K562 (cell line): ENCODE measurements around the gene TTLL11. TPM values are rescaled to one million over a fixed set of nuclear protein-coding genes. Genes with fewer than 3 reads are reported as not detected.

Source experiments
- ARID2 ChIP-seq: fragments of 450-650 bp; IDR thresholded peaks from 2 replicates; pipeline ENCODE4 v1.6.1; 2017; ENCODE audit warnings: antibody characterized with exemption, mild to moderate bottlenecking
- FIP1L1 ChIP-seq: fragments of 200-400 bp; formaldehyde crosslinking; IDR thresholded peaks from 2 replicates; pipeline ENCODE4 v1.6.1; 2018; ENCODE audit warnings: mild to moderate bottlenecking, low read depth, low read length; ENCODE audit not compliant: poor library complexity, severe bottlenecking
- FOXK1 ChIP-seq: sonication (generic); formaldehyde crosslinking; IDR thresholded peaks from 2 replicates; pipeline ENCODE4 v1.8.0; 2022; ENCODE audit warnings: missing genetic modification reagents, mild to moderate bottlenecking, borderline replicate concordance
- FOXM1 ChIP-seq, 2 experiments: fragments of 450-650 bp in 1 of 2; sonication (generic) in 1 of 2; formaldehyde crosslinking in 1 of 2; IDR thresholded peaks; 2 replicates each; pipeline versions ENCODE4 v1.6.1 to v1.9.0; 2017 to 2022; ENCODE audit warnings: low read depth in 2 of 2, mild to moderate bottlenecking in 2 of 2, missing genetic modification reagents in 1 of 2, moderate library complexity in 1 of 2
- KLF13 ChIP-seq: fragments of 450-650 bp; IDR thresholded peaks from 2 replicates; pipeline ENCODE4 v1.6.1; 2016; ENCODE audit warnings: missing genetic modification characterization, low read depth, mild to moderate bottlenecking, missing compliant biosample characterization, moderate library complexity, borderline replicate concordance
- MXI1 ChIP-seq: IDR thresholded peaks from 2 replicates; pipeline ENCODE4 v1.6.1; 2011; ENCODE audit warnings: low read depth, mild to moderate bottlenecking, improper control_type of control experiment, low read length
- NR2F6 ChIP-seq: fragments of 450-650 bp; formaldehyde crosslinking; IDR thresholded peaks from 2 replicates; pipeline ENCODE4 v1.4.0; 2020; ENCODE audit warnings: mild to moderate bottlenecking
- PHTF2 ChIP-seq: fragments of 250-450 bp; sonication (Bioruptor Pico); IDR thresholded peaks from 2 replicates; pipeline ENCODE4 v1.5.0; 2021; ENCODE audit warnings: mild to moderate bottlenecking
- SIN3A ChIP-seq, 2 experiments: fragments of 150-350 bp in 1 of 2; IDR thresholded peaks; 2 replicates each; pipeline ENCODE4 v1.6.1; 2011 to 2016; ENCODE audit warnings: borderline replicate concordance in 2 of 2, low read depth in 2 of 2, low read length in 2 of 2, mild to moderate bottlenecking in 2 of 2, moderate library complexity in 2 of 2; ENCODE audit not compliant: control insufficient read depth in 1 of 2
- SUPT5H ChIP-seq: fragments of 450-650 bp; IDR thresholded peaks from 2 replicates; pipeline ENCODE4 v1.6.1; 2016
- ZNF324 ChIP-seq: fragments of 250-450 bp; sonication (Bioruptor Pico); IDR thresholded peaks from 2 replicates; pipeline ENCODE4 v1.4.0; 2020; ENCODE audit warnings: mild to moderate bottlenecking
- ZNF76 ChIP-seq: fragments of 250-450 bp; sonication (Bioruptor Pico); IDR thresholded peaks from 2 replicates; pipeline ENCODE4 v1.4.0; 2020; ENCODE audit warnings: mild to moderate bottlenecking, moderate library complexity, borderline replicate concordance
- polyA plus RNA-seq, 8 experiments: library from polyadenylated mRNA; depleted of rRNA in 4 of 8; stranded (reverse) in 5 of 8; unstranded in 3 of 8; fragments of >200 nt; fragmentation: Nextera tagmentation in 2 of 8; fragmentation: Illumina TruSeq in 1 of 8; extraction: Ambion mirVana in 2 of 8; extraction: Trizol in 1 of 8; gene quantifications; 2 replicates each; pipeline versions ENCODE4 v1.2.1 to v1.2.3, GENCODE V29; 2011 to 2014; ENCODE audit warnings: inconsistent platforms in 1 of 8, missing spikeins in 1 of 8
- total RNA-seq, 7 experiments: library from RNA; depleted of rRNA in 6 of 7; stranded (reverse); fragments of >200 nt in 6 of 7; fragmentation: Illumina TruSeq in 2 of 7; extraction: Trizol in 2 of 7; gene quantifications; 2 replicates each; pipeline versions ENCODE4 v1.2.1 to v1.2.3, GENCODE V29; 2011 to 2021; ENCODE audit warnings: low replicate concordance in 1 of 7
- TF ChIP-seq, protein P1 (sequence below): fragments of 250-450 bp; sonication (Bioruptor Pico); IDR thresholded peaks from 2 replicates; pipeline ENCODE4 v1.5.0; 2022; ENCODE audit warnings: mild to moderate bottlenecking
- TF ChIP-seq, protein P2 (sequence below): sonication (generic); formaldehyde crosslinking; IDR thresholded peaks from 2 replicates; pipeline ENCODE4 v1.8.1; 2023; ENCODE audit warnings: mild to moderate bottlenecking, missing genetic modification reagents
- TF ChIP-seq, protein P3 (sequence below), 2 experiments: fragments of 450-650 bp; conservative IDR thresholded peaks; 2 replicates each; pipeline ENCODE4 v1.6.1; 2017; ENCODE audit warnings: mild to moderate bottlenecking in 2 of 2, moderate library complexity in 2 of 2
- TF ChIP-seq, protein P4 (sequence below): fragments of 250-450 bp; sonication (Bioruptor Pico); IDR thresholded peaks from 2 replicates; pipeline ENCODE4 v1.9.0; 2021; ENCODE audit warnings: mild to moderate bottlenecking
- TF ChIP-seq, protein P5 (sequence below): sonication (generic); formaldehyde crosslinking; IDR thresholded peaks from 2 replicates; pipeline ENCODE4 v1.9.0; 2022; ENCODE audit warnings: mild to moderate bottlenecking, missing genetic modification reagents
- TF ChIP-seq, protein P6 (sequence below): fragments of 450-650 bp; formaldehyde crosslinking; conservative IDR thresholded peaks from 2 replicates; pipeline ENCODE4 v1.4.0; 2022; ENCODE audit warnings: mild to moderate bottlenecking, missing genetic modification characterization

Gene TTLL11
- total and polyA plus RNA-seq, 9 of the 15 experiments (the other 6 are each of a cell fraction or from before 2014, with no cell fraction given), result 0.83 to 4.4 (median 2.7) TPM

DNA sequence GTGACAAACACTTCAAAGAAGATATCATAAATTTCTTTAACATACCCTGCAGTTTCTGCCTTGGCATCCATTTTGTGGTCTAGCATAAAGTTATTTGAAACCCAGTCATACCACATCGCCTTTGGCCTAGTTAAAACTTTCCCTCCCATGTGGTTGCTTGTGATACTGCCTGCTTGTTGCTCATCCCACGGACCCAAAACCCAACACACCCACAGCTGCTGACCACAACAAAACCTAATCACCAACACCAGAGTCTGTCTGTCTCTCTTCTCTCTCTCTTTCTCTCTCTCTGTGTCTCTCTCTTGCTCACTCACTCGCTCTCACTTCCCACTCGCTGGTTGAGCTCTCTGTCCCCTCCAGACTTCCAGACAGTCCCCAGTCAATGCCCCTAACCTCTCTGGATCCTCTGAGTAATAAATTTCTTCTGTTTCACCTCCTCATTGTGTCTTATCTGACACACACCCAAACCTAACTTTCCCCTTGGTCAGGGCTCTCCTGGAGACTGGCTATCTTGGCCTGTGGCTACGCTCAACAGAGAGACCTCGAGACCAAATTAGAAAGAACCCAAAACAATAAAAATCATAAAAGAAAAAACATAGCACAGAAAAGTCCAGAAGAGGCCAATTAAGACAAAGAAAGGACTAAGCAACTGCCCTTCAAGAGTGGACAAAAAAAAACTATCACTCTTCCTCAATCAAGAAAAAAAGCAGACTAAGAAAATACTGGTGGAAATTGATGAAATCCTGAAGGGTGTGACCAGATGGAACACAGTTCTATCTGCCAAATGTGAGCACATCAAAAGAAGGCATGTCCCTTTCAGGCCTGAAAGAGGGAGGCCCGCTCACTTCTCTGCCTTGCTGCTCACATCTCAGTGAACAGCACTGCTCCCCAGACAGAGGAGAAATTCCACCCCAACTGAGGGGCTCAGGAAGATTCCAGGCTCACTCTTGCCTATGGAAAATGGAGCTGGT, 41.5 kb downstream of the TTLL11 start (continued):
- TF ChIP-seq, protein P1, sequence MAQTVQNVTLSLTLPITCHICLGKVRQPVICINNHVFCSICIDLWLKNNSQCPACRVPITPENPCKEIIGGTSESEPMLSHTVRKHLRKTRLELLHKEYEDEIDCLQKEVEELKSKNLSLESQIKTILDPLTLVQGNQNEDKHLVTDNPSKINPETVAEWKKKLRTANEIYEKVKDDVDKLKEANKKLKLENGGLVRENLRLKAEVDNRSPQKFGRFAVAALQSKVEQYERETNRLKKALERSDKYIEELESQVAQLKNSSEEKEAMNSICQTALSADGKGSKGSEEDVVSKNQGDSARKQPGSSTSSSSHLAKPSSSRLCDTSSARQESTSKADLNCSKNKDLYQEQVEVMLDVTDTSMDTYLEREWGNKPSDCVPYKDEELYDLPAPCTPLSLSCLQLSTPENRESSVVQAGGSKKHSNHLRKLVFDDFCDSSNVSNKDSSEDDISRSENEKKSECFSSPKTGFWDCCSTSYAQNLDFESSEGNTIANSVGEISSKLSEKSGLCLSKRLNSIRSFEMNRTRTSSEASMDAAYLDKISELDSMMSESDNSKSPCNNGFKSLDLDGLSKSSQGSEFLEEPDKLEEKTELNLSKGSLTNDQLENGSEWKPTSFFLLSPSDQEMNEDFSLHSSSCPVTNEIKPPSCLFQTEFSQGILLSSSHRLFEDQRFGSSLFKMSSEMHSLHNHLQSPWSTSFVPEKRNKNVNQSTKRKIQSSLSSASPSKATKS, result no peak
- TF ChIP-seq, protein P2, sequence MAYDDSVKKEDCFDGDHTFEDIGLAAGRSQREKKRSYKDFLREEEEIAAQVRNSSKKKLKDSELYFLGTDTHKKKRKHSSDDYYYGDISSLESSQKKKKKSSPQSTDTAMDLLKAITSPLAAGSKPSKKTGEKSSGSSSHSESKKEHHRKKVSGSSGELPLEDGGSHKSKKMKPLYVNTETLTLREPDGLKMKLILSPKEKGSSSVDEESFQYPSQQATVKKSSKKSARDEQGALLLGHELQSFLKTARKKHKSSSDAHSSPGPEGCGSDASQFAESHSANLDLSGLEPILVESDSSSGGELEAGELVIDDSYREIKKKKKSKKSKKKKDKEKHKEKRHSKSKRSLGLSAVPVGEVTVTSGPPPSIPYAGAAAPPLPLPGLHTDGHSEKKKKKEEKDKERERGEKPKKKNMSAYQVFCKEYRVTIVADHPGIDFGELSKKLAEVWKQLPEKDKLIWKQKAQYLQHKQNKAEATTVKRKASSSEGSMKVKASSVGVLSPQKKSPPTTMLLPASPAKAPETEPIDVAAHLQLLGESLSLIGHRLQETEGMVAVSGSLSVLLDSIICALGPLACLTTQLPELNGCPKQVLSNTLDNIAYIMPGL (CRISPR knock-in tag), result no peak
- TF ChIP-seq SUPT5H (no peak), PHTF2 (CRISPR knock-in tag) (no peak), FOXM1 (IDR thresholded peaks at IDR 0.05; ENCODE audit: low read depth) (0 out of 2 replicates have a peak, but pooled peaks have one; percentile 25), FOXM1 (CRISPR knock-in tag; IDR thresholded peaks at IDR 0.05; ENCODE audit: low read depth) (no peak), NR2F6 (CRISPR knock-in tag) (no peak), FIP1L1 (no peak), MXI1 (no peak), FOXK1 (CRISPR knock-in tag) (no peak), KLF13 (tag) (no peak), SIN3A (IDR thresholded peaks at IDR 0.05; ENCODE audit: borderline replicate concordance in 2 of 2, control insufficient read depth in 1 of 2, low read depth in 2 of 2, low read length in 2 of 2) (no peak), ARID2 (no peak), ZNF76 (CRISPR knock-in tag) (no peak), ZNF324 (no peak)
- TF ChIP-seq, protein P3, sequence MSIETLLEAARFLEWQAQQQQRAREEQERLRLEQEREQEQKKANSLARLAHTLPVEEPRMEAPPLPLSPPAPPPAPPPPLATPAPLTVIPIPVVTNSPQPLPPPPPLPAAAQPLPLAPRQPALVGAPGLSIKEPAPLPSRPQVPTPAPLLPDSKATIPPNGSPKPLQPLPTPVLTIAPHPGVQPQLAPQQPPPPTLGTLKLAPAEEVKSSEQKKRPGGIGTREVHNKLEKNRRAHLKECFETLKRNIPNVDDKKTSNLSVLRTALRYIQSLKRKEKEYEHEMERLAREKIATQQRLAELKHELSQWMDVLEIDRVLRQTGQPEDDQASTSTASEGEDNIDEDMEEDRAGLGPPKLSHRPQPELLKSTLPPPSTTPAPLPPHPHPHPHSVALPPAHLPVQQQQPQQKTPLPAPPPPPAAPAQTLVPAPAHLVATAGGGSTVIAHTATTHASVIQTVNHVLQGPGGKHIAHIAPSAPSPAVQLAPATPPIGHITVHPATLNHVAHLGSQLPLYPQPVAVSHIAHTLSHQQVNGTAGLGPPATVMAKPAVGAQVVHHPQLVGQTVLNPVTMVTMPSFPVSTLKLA (conservative IDR thresholded peaks at IDR 0.05), result 0 out of 4 replicates have a peak, but pooled peaks of 1 of the 2 experiments have one; percentile 29
- TF ChIP-seq, protein P4, sequence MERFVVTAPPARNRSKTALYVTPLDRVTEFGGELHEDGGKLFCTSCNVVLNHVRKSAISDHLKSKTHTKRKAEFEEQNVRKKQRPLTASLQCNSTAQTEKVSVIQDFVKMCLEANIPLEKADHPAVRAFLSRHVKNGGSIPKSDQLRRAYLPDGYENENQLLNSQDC (CRISPR knock-in tag), result no peak
- TF ChIP-seq, protein P5, sequence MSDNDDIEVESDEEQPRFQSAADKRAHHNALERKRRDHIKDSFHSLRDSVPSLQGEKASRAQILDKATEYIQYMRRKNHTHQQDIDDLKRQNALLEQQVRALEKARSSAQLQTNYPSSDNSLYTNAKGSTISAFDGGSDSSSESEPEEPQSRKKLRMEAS (CRISPR knock-in tag), result no peak
- TF ChIP-seq, protein P6, sequence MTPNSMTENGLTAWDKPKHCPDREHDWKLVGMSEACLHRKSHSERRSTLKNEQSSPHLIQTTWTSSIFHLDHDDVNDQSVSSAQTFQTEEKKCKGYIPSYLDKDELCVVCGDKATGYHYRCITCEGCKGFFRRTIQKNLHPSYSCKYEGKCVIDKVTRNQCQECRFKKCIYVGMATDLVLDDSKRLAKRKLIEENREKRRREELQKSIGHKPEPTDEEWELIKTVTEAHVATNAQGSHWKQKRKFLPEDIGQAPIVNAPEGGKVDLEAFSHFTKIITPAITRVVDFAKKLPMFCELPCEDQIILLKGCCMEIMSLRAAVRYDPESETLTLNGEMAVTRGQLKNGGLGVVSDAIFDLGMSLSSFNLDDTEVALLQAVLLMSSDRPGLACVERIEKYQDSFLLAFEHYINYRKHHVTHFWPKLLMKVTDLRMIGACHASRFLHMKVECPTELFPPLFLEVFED (CRISPR knock-in tag), result peak; percentile 85
